Suprapubic skin (tissue), 4 donors: ENCODE measurements around the gene SOCS1.

Experiments used
- EP300 ChIP-seq: sonication (generic); formaldehyde crosslinking; IDR thresholded peaks from one replicate; pipeline ENCODE4 v1.6.1; 2017; ENCODE audit warnings: antibody characterized with exemption
- POLR2A ChIP-seq, 2 donors: fragments of 450-650 bp; IDR thresholded peaks; one replicate each; pipeline ENCODE4 v1.6.1; 2017; ENCODE audit warnings: antibody characterized with exemption in 2 of 2, mild to moderate bottlenecking in 2 of 2, moderate library complexity in 2 of 2
- POLR2AphosphoS5 ChIP-seq, 3 donors: sonication (generic); formaldehyde crosslinking; IDR thresholded peaks; one replicate each; pipeline ENCODE4 v1.6.1; 2017; ENCODE audit warnings: antibody characterized with exemption in 3 of 3
- TF ChIP-seq, protein P1 (sequence below), 2 donors: fragments of 200-600 bp in 1 of 2; fragments of 450-650 bp in 1 of 2; sonication (generic) in 1 of 2; IDR thresholded peaks; one replicate each; pipeline ENCODE4 v1.5.1; 2016 to 2019; ENCODE audit warnings: antibody characterized with exemption in 2 of 2, mild to moderate bottlenecking in 1 of 2, moderate library complexity in 1 of 2

DNA sequence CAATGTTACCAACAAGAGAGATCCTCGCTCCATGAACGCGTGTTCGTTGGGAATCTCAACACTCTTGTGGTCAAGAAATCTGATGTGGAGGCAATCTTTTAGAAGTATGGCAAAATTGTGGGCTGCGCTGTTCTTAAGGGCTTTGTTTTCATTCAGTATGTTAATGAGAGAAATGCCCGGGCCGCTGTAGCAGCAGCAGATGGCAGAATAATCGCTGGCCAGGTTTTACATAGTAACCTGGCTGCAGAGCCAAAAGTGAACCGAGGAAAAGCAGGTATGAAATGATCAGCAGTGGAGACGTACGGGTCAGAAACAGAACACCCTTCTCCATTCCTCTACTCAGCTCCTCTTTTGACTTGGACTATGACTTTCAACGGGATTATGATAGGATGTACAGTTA lies 13.3 kb downstream of the SOCS1 start:
- TF ChIP-seq, protein P1, sequence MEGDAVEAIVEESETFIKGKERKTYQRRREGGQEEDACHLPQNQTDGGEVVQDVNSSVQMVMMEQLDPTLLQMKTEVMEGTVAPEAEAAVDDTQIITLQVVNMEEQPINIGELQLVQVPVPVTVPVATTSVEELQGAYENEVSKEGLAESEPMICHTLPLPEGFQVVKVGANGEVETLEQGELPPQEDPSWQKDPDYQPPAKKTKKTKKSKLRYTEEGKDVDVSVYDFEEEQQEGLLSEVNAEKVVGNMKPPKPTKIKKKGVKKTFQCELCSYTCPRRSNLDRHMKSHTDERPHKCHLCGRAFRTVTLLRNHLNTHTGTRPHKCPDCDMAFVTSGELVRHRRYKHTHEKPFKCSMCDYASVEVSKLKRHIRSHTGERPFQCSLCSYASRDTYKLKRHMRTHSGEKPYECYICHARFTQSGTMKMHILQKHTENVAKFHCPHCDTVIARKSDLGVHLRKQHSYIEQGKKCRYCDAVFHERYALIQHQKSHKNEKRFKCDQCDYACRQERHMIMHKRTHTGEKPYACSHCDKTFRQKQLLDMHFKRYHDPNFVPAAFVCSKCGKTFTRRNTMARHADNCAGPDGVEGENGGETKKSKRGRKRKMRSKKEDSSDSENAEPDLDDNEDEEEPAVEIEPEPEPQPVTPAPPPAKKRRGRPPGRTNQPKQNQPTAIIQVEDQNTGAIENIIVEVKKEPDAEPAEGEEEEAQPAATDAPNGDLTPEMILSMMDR (IDR thresholded peaks at IDR 0.05), result no peak
- TF ChIP-seq POLR2A (IDR thresholded peaks at IDR 0.05) (no peak), POLR2AphosphoS5 (IDR thresholded peaks at IDR 0.05) (no peak), EP300 (no peak)
